Measurements from ENCODE around the gene AGFG1. TPM values are rescaled to one million over a fixed set of nuclear protein-coding genes. Genes with fewer than 3 reads are reported as not detected.
"Not testable (repeated sequence)": the region's sequence is repeated elsewhere in the genome, so short reads cannot be mapped to it uniquely, and the experiment has no call there.

AGFG1 gene
- total RNA-seq, 1 experiment from 2014 or later = 109 TPM

DNA sequence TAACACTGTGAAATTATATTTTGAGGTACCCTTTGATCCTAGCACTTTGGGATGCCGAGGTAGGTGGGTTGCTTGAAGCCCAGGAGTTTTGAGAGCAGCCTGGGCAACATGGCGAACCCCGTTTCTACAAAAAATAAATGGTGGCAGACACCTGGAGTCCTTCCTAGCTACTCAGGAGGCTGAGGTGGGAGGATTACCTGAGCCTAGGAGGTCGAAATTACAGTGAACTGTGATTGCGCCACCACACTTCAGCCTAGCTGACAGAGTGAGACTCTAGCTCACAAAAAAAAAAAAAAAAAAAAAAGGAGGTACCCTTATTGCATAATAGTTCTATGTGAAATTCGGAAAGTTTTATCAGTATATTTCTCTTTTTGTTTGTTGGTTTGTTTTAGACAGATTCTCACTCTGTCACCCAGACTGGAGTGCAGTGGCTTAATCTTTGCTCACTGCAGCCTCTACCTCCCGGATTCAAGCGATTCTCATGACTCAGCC is 67.6 kb downstream of the AGFG1 start:
- no peaks in the 10 kb centered on the region for H3K4me1 ChIP-seq (ENCODE audit: insufficient read depth, low read length)

DNA sequence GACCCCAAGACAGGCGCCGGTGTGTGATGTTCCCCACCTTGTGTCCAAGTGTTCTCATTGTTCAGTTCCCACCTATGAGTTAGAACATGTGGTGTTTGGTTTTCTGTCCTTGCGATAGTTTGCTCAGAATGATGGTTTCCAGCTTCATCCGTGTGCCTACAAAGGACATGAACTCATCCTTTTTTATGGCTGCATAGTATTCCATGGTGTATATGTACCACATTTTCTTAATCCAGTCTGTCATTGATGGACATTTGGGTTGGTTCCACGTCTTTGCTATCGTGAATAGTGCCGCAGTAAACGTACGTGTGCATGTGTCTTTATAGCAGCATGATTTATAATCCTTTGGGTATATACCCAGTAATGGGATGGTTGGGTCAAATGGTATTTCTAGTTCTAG is 68.4 kb downstream of the AGFG1 start:
- H3K4me2 ChIP-seq (ENCODE audit: insufficient read depth, insufficient read length, low read length); DNase-seq; H4K8ac ChIP-seq (replicated peaks; ENCODE audit: insufficient read length, low read depth, low read length); H3K27ac ChIP-seq (ENCODE audit: insufficient read length, low read depth, low read length); H3K4me3 Mint-ChIP-seq; H4K20me1 ChIP-seq (ENCODE audit: control insufficient read depth, insufficient read depth, insufficient read length); H2AFZ ChIP-seq (ENCODE audit: low read length); H3K56ac ChIP-seq (ENCODE audit: insufficient read length, low read depth, low read length); H3T11ph ChIP-seq (ENCODE audit: low read length); H3K9ac ChIP-seq (ENCODE audit: extremely low read depth, insufficient read length, low read length); H3K4me1 ChIP-seq (ENCODE audit: insufficient read depth, low read length); H4K91ac ChIP-seq (ENCODE audit: insufficient read length, low read depth, low read length); H3K79me1 ChIP-seq (ENCODE audit: insufficient read depth, low read depth, low read length, poor library complexity, severe bottlenecking); H2BK20ac ChIP-seq (ENCODE audit: low read depth, low read length, poor library complexity, severe bottlenecking); H3K4me1 Mint-ChIP-seq; H3K4ac ChIP-seq (ENCODE audit: low read depth, low read length); H4K5ac ChIP-seq (ENCODE audit: insufficient read length, low read depth, low read length); H3K27me3 Mint-ChIP-seq (ENCODE audit: low read depth); H3K23me2 ChIP-seq (ENCODE audit: insufficient read length, low read depth, low read length, poor library complexity, severe bottlenecking); H3K23ac ChIP-seq (ENCODE audit: insufficient read length, low read depth, low read length); H2BK5ac ChIP-seq (ENCODE audit: insufficient read length, low read length); H2BK15ac ChIP-seq (ENCODE audit: low read depth, low read length); H2BK12ac ChIP-seq (ENCODE audit: insufficient read length, low read depth, low read length); H3K27me3 ChIP-seq (ENCODE audit: insufficient read depth, low read length); H2AK5ac ChIP-seq (ENCODE audit: insufficient read length, low read length); H3K18ac ChIP-seq (ENCODE audit: insufficient read length, low read depth, low read length); H3K79me2 ChIP-seq (ENCODE audit: insufficient read depth, low read length); H3K14ac ChIP-seq (ENCODE audit: insufficient read depth, low read length); H3K27ac Mint-ChIP-seq; H3K9me3 ChIP-seq (ENCODE audit: control insufficient read depth, low read depth, low read length); H2BK120ac ChIP-seq (ENCODE audit: low read depth, low read length, poor library complexity, severe bottlenecking): not testable (repeated sequence)
- H3K36me3 Mint-ChIP-seq (ENCODE audit: insufficient read depth in 1 of 3, low read depth in 3 of 3) = peaks cover 75 to 89% (median 85%) of the 10 kb centered on the region in 3 experiments
- WGBS (ENCODE audit: extremely low coverage, insufficient read length, low lambda C conversion rate) = no CpG with 5 or more reads among the region's 9 CpGs
- peaks cover 36 to 38% of the 10 kb centered on the region in 2 experiments for H3K9me3 Mint-ChIP-seq

More for the DNA sequence above, 67.6 kb downstream of the AGFG1 start:
- H3K4me1 Mint-ChIP-seq = no peaks in the 10 kb centered on the region
- Histone ChIP-seq H3K14ac (ENCODE audit: insufficient read depth, low read length) (no peak overlapping the region), H3K9me3 (ENCODE audit: control insufficient read depth, low read depth, low read length) (no peaks in the 10 kb centered on the region), H4K91ac (ENCODE audit: insufficient read length, low read depth, low read length) (no peak overlapping the region), H3K4me2 (ENCODE audit: insufficient read depth, insufficient read length, low read length) (no peak overlapping the region), H3K27me3 (ENCODE audit: insufficient read depth, low read length) (no peaks in the 10 kb centered on the region), H3K4ac (ENCODE audit: low read depth, low read length) (no peak overlapping the region), H3K9ac (ENCODE audit: extremely low read depth, insufficient read length, low read length) (no peak overlapping the region), H2BK15ac (ENCODE audit: low read depth, low read length) (no peak overlapping the region), H3T11ph (ENCODE audit: low read length) (no peak overlapping the region), H3K79me1 (ENCODE audit: insufficient read depth, low read depth, low read length, poor library complexity, severe bottlenecking) (no peaks in the 10 kb centered on the region), H3K79me2 (ENCODE audit: insufficient read depth, low read length) (no peaks in the 10 kb centered on the region), H4K8ac (replicated peaks; ENCODE audit: insufficient read length, low read depth, low read length) (no peak overlapping the region), H2BK20ac (ENCODE audit: low read depth, low read length, poor library complexity, severe bottlenecking) (no peak overlapping the region), H3K23ac (ENCODE audit: insufficient read length, low read depth, low read length) (no peak overlapping the region), H2AK5ac (ENCODE audit: insufficient read length, low read length) (no peak overlapping the region), H2AFZ (ENCODE audit: low read length) (no peak overlapping the region), H3K56ac (ENCODE audit: insufficient read length, low read depth, low read length) (no peak overlapping the region), H4K20me1 (ENCODE audit: control insufficient read depth, insufficient read depth, insufficient read length) (no peaks in the 10 kb centered on the region), H2BK5ac (ENCODE audit: insufficient read length, low read length) (no peak overlapping the region), H3K27ac (ENCODE audit: insufficient read length, low read depth, low read length) (no peak overlapping the region), H3K18ac (ENCODE audit: insufficient read length, low read depth, low read length) (no peak overlapping the region), H3K23me2 (ENCODE audit: insufficient read length, low read depth, low read length, poor library complexity, severe bottlenecking) (no peaks in the 10 kb centered on the region), H2BK12ac (ENCODE audit: insufficient read length, low read depth, low read length) (no peak overlapping the region), H2BK120ac (ENCODE audit: low read depth, low read length, poor library complexity, severe bottlenecking) (no peak overlapping the region), H4K5ac (ENCODE audit: insufficient read length, low read depth, low read length) (no peak overlapping the region)
- TF ChIP-seq, protein P1, sequence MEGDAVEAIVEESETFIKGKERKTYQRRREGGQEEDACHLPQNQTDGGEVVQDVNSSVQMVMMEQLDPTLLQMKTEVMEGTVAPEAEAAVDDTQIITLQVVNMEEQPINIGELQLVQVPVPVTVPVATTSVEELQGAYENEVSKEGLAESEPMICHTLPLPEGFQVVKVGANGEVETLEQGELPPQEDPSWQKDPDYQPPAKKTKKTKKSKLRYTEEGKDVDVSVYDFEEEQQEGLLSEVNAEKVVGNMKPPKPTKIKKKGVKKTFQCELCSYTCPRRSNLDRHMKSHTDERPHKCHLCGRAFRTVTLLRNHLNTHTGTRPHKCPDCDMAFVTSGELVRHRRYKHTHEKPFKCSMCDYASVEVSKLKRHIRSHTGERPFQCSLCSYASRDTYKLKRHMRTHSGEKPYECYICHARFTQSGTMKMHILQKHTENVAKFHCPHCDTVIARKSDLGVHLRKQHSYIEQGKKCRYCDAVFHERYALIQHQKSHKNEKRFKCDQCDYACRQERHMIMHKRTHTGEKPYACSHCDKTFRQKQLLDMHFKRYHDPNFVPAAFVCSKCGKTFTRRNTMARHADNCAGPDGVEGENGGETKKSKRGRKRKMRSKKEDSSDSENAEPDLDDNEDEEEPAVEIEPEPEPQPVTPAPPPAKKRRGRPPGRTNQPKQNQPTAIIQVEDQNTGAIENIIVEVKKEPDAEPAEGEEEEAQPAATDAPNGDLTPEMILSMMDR (conservative IDR thresholded peaks at IDR 0.05) = no peak
- WGBS (ENCODE audit: extremely low coverage, insufficient read length, low lambda C conversion rate) = no CpG with 5 or more reads among the region's 8 CpGs
- H3K4me3 Mint-ChIP-seq = no peak overlapping the region
- H3K27me3 Mint-ChIP-seq (ENCODE audit: low read depth) = no peaks in the 10 kb centered on the region; the same call in 1 of the 2 replicates
- H3K27ac Mint-ChIP-seq = no peak overlapping the region
- DNase-seq = no peak
- H3K36me3 Mint-ChIP-seq (ENCODE audit: insufficient read depth in 1 of 3, low read depth in 3 of 3) = peaks cover 66 to 88% (median 82%) of the 10 kb centered on the region in 3 experiments
- H3K9me3 Mint-ChIP-seq = peaks cover 29 to 30% of the 10 kb centered on the region in 2 experiments

All from H9 (cell line).